GM19035 (cell line): ENCODE measurements around the gene COMP.
"Not testable (repeated sequence)": the region's sequence is repeated elsewhere in the genome, so short reads cannot be mapped to it uniquely, and the experiment has no call there.

Experiments
- ATAC-seq: cut with Tn5 transposase; IDR thresholded peaks from one replicate; pipeline ENCODE4 v1.9.1; 2021; ENCODE audit not compliant: unreplicated experiment

Gene COMP

GRCh38 chr19:18749362-18750231 lies 41.5 kb downstream of the COMP start:
- ATAC-seq, result no peak

GRCh38 chr19:18746401-18747325 lies 44.4 kb downstream of the COMP start:
- no peak for ATAC-seq

DNA sequence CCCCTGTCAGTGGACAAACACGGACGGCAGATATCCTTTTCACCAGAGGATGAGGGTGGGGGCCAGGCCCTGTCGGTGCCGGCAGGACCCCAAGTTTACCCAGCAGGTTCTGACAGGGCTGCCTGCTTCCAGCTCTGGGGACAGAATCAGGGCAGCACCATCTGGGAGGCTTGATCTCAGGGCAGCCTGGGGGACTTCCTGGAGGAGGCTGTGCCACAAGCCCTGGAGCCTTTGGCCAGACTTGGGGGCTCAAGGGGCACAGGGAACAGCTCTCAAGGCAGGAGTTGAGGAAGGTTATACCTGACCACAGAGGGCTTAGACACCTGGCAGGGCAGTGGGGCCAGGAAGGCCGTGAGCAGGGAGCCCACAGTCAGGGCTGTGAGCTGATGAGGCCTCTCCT lies 45.2 kb downstream of the COMP start:
- no peak for ATAC-seq

DNA sequence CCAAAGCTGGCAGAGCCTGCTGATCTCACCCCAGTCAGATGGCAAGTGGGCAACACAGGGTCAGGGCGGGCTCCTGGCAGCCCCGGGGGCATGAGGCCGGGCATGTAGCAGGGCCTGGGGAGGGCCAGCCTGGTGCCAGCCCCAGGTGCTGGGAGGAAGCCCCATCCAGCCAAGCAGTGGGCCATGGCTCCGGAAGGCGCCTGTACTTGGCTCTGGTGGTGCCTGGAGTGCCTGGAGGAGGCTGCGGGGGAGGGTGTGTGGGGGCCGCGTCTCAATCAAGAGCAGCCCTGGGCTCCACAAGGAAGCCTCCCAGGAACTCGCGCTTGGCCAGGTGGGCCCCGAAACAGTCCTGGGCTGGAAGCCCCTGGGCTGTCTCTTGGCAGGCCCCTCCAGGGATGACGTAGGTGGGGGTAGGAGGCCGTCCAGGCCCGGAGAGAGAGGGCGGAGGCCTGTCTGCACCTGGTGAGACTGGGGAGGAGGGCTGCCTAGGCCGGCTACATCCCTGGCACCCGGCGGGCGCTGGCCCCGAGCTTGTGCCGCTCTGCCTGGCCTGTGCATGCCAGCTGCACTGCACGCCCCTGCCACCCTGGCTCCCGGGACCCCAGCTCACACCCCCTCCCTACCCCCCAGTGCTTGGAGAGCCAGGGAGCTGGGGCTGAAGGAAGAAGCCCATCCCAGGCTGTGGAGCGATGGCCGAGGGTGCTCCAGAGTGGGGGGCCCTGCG lies 45.9 kb downstream of the COMP start:
- ATAC-seq, result no peak

DNA sequence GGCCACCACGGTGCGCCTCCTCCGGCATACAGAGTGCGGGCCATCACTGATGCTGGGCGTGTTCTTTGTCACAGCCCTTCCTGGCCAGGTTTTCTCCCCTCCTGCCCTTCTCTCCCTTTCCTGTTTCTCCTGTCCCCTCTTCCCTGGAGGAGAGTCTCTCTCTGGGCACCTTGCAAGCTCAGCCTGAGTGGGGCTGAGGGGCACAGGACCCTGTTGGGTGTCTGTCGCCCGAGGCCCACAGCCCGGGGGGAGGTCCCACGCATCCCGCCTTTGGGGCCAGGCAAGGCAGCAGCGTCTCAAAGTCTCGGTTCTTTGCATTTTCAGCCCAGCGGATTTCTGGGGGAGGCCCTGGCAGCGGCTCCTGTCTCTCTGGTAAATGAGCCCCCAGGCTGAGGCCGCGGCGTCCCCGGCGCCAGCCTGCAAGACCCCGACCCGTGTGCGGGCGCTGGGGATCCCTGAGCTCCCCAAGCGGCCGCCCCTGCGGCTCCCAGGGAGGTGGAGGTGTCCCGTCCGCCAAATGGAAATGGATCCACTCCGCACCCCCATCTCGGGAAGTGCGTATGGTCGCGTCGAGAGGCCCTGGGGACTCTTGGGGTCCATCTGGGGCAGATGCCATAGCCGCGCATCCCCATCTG lies 47.2 kb downstream of the COMP start:
- ATAC-seq, result no peak

GRCh38 chr19:18742838-18743783 lies 48.0 kb downstream of the COMP start:
- no peak for ATAC-seq

GRCh38 chr19:18742324-18742723 lies 48.8 kb downstream of the COMP start:
- ATAC-seq, result no peak

DNA sequence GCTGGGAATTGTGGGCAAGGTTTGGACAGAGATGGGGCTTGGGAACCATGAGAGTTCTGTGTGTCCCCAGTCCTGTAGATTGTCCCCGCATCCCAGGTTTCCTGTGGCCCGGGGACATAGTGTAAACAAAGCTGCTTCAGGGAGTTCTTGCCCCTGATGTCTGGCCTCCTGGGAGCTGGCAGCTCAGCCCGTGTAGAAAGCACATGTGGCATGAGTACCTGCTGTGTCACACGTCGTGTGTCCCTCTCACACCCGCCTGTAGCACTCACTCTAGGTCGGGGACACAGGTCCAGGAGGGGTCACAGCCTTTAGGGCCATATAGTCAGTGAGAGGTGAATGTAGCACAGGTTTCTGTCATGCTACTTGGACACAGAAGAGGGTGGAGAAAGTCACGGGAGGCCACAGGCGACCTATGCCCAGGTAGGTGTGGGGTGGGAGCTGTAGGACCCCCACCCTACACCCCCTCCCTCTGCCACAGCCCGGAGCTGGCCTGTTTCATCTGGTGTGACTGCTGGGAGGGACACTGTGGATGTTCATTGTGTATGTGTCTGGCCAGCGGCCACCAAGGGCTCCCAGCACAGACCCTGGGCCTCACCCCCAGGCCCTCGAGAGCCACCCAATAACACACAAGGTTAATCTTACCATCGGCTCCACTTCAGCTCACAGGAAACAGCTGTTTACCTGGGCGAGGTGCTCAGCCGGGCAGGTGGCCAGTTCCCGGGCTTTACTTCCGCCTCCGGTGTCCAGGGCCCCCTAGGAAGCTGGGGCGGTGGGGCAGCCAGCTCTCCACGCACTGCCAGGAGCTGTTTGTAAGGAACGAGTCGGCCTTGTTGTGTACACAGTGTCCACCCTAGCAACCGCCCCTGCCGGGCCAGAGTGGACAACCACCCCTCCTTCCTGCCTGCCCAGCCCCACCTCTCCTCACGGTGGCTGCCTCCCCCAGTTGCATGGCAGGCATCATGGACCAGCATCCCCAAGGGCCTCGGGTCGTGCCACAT lies 49.7 kb downstream of the COMP start:
- no peak for ATAC-seq

DNA sequence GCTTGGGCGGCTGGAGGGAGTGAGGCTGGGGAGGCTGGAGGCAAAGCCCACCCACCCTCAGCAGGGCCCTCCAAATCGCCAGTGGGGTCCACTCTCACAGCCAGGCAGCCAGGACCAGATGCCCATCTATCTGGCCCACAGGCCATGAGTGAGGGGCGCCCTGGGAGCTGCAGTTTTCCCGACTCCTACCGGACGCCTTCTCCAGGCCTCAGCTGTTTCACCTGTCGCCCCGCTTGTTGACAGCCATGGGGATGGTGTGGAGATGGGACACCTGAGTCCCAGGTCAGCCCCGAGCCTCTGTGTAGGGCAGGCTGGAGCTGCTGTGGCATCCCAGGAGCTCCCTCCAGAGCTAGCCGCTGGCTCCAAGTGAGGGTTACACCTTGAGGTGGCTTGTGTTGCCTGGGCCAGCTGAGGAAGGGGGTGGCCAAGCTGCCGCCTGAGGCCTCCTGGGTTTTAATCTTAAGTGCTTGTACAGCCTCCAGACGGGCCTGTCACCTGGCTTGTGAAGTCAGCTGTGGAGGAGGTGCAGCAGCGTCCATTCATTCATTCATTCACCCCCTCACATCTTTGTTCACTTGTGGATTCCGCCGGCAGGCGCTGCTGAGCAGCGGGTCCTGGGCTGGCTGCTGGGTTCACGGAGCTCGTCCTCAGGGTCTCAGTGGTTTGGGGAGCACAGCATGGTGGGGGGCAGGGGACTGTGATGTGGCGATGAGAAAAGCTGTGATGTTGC lies 52.0 kb downstream of the COMP start:
- no peak for ATAC-seq

DNA sequence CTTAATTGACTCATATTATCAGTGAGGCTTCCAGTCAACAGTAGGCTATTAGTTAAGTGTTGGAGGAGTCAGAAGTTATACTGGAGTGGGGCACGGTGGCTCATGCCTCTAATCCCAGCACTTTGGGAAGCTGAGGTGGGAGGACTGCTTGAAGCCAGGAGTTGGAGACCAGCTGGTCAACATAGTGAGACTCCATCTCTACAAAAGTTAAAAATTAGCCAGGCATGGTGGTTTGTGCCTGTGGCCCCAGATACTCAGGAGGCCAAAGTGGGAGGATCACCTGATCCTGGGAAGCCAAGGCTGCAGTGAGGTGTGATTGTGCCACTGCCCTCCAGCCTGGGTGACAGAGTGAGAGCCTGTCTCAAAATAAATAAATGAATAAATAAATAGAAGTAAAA lies 53.2 kb downstream of the COMP start:
- no peak for ATAC-seq

- ATAC-seq, result no peak
Measured at GRCh38 chr19:18737337-18737953, 53.7 kb downstream of the COMP start.

GRCh38 chr19:18736415-18737336 lies 54.4 kb downstream of the COMP start:
- no peak for ATAC-seq

- ATAC-seq, result no peak
Measured at GRCh38 chr19:18735752-18736151, 55.4 kb downstream of the COMP start.

DNA sequence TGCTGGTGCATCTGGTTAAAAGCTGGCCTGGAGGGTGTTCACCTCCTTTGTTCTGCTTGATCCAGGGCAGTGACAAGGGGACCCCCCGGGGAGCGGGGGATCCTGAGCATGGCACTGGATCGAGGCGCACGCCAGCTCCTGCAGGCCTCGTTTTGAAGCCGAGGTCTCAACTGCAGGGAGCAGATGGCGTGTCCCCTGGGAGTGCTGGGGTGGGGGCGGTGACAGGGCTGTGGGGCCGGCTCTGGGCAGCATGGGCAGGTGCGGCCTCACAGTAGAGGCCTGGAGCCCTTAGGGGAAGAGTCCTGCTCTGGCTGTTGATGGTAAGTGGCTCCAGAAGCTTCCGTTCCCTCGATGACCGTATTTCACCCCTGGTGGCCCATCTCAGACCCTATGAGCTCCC lies 55.8 kb downstream of the COMP start:
- ATAC-seq, result no peak

DNA sequence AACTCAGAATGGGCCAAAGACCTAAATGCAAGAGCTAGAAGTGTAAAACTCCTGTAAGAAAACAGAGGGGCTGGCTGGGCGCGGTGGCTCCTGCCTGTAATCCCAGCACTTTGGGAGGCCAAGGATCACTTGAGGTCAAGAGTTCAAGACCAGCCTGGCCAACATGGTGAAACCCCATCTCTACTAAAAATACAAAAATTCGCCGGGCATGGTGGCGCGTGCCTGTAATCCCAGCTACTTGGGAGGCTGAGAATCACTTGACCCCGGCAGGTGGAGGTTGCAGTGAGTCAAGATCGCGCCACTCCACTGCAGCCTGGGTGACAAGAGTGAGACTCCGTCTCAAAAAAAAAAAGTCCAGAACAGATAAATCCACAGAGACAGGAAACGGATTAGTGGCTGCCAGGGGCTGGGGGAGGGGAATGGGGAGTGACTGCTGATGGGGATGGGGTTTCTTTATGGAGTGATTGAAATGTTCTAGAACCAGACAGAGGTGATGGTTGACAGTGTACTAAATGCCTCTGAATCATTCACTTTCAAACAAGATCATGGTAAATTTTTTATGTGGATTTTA lies 57.3 kb downstream of the COMP start:
- not testable (repeated sequence) for ATAC-seq

DNA sequence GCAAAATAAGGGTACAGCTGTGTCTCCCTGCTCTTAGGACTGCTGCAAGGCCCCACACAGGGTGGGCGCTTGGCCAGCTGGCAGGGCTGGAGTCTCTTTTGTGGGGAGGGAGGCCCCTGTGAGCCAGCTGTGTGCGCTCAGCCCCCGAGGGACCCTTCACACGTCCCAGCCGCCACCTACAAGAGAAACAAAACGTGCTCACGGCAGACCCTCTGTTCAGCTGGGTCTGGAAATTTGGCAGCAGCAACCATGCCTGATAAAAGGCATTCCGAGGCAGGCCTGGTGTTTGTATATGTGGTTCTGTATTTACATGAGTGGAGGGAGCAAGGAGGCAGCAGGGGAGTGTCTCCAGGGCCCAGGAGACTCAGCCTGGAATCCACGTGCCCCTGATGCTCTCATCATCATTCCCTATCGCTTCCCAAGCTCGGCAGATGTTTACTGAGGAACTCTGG lies 57.9 kb downstream of the COMP start:
- no peak for ATAC-seq
